PFSK-1 (cell line): Measurements from ENCODE around the gene STARD13.

Experiments used
- FOXP2 ChIP-seq: optimal IDR thresholded peaks from 2 replicates; pipeline ENCODE3; 2011; ENCODE audit warnings: borderline replicate concordance, control low read depth, inconsistent platforms; ENCODE audit not compliant: insufficient read depth; ENCODE audit errors: extremely low read length, extremely low read depth
- POLR2AphosphoS5 ChIP-seq: IDR thresholded peaks from 2 replicates; pipeline ENCODE4 v1.6.1; 2012; ENCODE audit warnings: low read depth, mild to moderate bottlenecking, control low read depth, low read length, moderate library complexity
- SIN3A ChIP-seq: IDR thresholded peaks from 2 replicates; pipeline ENCODE4 v1.6.1; 2012; ENCODE audit warnings: mild to moderate bottlenecking, low read length, moderate library complexity, borderline replicate concordance; ENCODE audit not compliant: insufficient read depth
- TAF1 ChIP-seq: IDR thresholded peaks from 2 replicates; pipeline ENCODE4 v1.6.1; 2012; ENCODE audit warnings: low read length, control low read depth, borderline replicate concordance; ENCODE audit not compliant: insufficient read depth
- TF ChIP-seq, protein P1 (sequence below), 2 experiments: IDR thresholded peaks; 2 replicates each; pipeline versions ENCODE4 v1.6.1 to v1.8.0; 2011 to 2012; ENCODE audit warnings: low read depth in 2 of 2, low read length in 2 of 2, control low read depth in 1 of 2, inconsistent platforms in 1 of 2, mild to moderate bottlenecking in 1 of 2, moderate library complexity in 1 of 2; ENCODE audit not compliant: insufficient read depth in 1 of 2

STARD13 gene

DNA sequence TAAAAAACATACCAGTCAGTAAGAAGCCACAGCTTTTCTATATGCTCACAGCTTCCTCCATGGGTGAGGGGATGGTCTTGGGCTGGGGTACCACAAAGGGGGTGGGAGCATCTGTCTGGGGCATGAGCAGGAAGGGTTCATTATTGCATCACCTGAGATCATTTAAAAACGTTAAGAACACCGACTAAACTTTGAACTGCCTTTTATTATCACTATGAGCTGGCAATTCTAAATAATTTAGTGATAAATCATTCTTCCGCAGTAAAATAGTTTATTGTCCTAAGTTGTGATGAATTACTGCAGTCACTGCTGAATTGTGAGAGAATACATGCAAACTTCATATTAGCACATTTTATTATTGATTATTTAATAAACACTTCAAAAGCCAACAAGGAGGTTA is 197.8 kb downstream of the STARD13 start:
- TF ChIP-seq TAF1 (no peak), SIN3A (no peak), FOXP2 (no peak), POLR2AphosphoS5 (no peak)
- TF ChIP-seq, protein P1, sequence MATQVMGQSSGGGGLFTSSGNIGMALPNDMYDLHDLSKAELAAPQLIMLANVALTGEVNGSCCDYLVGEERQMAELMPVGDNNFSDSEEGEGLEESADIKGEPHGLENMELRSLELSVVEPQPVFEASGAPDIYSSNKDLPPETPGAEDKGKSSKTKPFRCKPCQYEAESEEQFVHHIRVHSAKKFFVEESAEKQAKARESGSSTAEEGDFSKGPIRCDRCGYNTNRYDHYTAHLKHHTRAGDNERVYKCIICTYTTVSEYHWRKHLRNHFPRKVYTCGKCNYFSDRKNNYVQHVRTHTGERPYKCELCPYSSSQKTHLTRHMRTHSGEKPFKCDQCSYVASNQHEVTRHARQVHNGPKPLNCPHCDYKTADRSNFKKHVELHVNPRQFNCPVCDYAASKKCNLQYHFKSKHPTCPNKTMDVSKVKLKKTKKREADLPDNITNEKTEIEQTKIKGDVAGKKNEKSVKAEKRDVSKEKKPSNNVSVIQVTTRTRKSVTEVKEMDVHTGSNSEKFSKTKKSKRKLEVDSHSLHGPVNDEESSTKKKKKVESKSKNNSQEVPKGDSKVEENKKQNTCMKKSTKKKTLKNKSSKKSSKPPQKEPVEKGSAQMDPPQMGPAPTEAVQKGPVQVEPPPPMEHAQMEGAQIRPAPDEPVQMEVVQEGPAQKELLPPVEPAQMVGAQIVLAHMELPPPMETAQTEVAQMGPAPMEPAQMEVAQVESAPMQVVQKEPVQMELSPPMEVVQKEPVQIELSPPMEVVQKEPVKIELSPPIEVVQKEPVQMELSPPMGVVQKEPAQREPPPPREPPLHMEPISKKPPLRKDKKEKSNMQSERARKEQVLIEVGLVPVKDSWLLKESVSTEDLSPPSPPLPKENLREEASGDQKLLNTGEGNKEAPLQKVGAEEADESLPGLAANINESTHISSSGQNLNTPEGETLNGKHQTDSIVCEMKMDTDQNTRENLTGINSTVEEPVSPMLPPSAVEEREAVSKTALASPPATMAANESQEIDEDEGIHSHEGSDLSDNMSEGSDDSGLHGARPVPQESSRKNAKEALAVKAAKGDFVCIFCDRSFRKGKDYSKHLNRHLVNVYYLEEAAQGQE (IDR thresholded peaks at IDR 0.05; ENCODE audit: insufficient read depth in 1 of 2, low read depth in 2 of 2, low read length in 2 of 2), result no peak

DNA sequence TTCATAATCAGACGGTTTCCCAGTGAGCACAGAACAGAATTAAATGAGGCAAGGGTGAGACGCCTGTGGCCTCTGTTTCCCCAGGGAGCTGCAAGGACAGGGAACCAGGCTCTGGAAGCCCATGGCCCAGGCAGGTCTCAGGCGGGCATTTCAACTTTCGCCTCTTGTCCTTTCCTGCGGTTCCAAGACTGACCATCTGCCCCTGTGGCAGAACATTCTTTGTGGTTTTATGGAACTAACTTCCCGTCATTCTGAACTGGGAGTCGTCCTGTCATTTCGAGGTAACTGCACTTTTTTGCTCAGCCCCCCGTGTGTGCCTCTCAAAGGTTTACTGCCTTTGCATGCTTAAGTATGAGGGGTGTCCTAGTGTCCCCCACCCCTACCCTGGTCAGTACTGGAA is 198.5 kb downstream of the STARD13 start:
- no peak for TF ChIP-seq SIN3A
- TF ChIP-seq, protein P1 (IDR thresholded peaks at IDR 0.05; ENCODE audit: insufficient read depth in 1 of 2, low read depth in 2 of 2, low read length in 2 of 2), result no peak
- TF ChIP-seq FOXP2, result no peak
- no peak for TF ChIP-seq POLR2AphosphoS5
- no peak for TF ChIP-seq TAF1

DNA sequence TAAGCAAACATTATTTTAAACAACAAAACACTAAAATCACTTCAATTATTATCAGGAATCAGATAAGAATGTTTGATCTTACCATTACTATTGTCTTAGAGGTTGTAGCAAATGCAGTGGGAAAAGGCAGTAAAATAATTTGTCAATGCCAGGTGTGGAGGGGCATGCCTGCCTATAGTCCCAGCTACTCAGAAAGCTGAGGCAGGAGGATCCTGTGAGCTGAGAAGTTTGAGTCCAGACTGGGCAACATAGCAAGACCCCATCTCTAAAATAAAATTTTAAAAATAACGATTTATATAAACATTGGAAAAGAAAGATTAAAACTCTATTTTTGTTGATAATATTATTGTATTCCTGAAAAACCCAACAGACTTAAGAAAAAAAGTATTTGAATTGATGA is 202.5 kb downstream of the STARD13 start:
- TF ChIP-seq POLR2AphosphoS5 (no peak), SIN3A (no peak), FOXP2 (no peak), TAF1 (no peak)
- TF ChIP-seq, protein P1 (IDR thresholded peaks at IDR 0.05; ENCODE audit: insufficient read depth in 1 of 2, low read depth in 2 of 2, low read length in 2 of 2), result no peak

DNA sequence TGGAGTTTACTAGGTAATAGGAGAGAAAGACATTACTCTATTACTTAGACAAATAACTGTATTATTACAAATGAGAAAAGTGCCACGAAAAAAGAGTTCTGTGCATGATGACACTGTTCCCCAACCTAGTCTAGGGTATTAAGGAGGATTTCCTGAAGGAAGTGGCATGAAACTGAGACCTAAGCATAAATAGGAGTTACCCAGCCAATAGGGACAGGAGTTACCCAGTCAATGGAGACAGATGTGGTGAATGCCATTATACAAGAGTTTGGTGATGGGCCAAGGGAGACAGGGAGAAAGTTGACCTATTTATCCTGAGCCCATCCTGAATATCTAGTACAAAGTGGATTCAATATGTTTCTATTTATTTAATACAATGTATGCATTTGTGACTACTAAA is 203.9 kb downstream of the STARD13 start:
- TF ChIP-seq TAF1 (no peak), SIN3A (no peak), POLR2AphosphoS5 (no peak), FOXP2 (no peak)
- TF ChIP-seq, protein P1 (IDR thresholded peaks at IDR 0.05; ENCODE audit: insufficient read depth in 1 of 2, low read depth in 2 of 2, low read length in 2 of 2), result no peak

DNA sequence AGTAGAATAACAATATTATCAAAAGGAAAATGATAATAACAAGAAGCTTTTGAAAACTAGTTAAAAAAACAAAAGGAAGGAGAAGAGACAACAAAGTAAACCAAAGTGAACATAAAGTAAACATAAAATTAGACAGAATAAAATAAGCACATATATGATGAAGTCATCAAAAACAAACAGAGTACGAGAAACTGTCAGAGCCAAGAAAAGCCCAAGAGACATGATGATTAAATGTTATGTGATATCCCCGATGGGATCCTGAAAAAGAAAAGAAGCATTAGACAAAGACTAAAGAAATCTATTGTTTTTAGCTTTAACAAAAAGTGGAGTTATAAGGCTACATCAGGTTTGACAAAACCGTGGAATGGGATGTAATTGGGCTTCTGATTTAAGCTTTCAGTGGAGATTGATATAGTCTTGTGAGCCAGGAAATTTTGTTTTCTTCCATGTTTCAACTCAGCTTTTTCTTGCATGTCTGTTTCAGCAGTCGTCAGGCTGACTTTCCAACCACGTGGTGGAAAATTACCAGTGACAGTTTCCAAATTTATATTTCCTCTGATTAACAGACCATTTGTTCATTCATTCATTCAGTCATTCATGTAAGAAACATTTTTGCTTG is 204.5 kb downstream of the STARD13 start:
- TF ChIP-seq, protein P1 (IDR thresholded peaks at IDR 0.05; ENCODE audit: insufficient read depth in 1 of 2, low read depth in 2 of 2, low read length in 2 of 2), result no peak
- no peak for TF ChIP-seq POLR2AphosphoS5
- no peak for TF ChIP-seq TAF1
- no peak for TF ChIP-seq SIN3A
- no peak for TF ChIP-seq FOXP2
